Measurements from ENCODE around the gene RPS19BP1.

DNA sequence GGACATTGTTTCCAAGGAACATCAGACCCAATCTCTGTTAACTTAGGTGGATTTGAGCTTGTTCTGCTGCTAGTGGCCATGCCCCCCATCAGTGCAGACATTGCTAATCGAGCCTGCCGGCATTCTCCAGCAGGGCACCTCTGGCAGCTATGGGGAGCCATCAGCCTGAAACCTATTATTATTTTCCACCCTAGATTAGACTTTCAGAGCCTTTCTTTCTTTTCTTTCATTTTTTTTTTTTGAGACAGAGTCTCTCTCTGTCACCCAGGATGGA is 42.9 kb upstream of the RPS19BP1 start:
- no peak for TF ChIP-seq POLR2AphosphoS5 (IDR thresholded peaks at IDR 0.05)
- TF ChIP-seq, protein P1, sequence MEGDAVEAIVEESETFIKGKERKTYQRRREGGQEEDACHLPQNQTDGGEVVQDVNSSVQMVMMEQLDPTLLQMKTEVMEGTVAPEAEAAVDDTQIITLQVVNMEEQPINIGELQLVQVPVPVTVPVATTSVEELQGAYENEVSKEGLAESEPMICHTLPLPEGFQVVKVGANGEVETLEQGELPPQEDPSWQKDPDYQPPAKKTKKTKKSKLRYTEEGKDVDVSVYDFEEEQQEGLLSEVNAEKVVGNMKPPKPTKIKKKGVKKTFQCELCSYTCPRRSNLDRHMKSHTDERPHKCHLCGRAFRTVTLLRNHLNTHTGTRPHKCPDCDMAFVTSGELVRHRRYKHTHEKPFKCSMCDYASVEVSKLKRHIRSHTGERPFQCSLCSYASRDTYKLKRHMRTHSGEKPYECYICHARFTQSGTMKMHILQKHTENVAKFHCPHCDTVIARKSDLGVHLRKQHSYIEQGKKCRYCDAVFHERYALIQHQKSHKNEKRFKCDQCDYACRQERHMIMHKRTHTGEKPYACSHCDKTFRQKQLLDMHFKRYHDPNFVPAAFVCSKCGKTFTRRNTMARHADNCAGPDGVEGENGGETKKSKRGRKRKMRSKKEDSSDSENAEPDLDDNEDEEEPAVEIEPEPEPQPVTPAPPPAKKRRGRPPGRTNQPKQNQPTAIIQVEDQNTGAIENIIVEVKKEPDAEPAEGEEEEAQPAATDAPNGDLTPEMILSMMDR (IDR thresholded peaks at IDR 0.05): no peak

All from gastroesophageal sphincter (tissue), 3 donors.